ENCODE results near the gene ZNF830. TPM values are rescaled to one million over a fixed set of nuclear protein-coding genes. Genes with fewer than 3 reads are reported as not detected.

ZNF830 gene, protein sequence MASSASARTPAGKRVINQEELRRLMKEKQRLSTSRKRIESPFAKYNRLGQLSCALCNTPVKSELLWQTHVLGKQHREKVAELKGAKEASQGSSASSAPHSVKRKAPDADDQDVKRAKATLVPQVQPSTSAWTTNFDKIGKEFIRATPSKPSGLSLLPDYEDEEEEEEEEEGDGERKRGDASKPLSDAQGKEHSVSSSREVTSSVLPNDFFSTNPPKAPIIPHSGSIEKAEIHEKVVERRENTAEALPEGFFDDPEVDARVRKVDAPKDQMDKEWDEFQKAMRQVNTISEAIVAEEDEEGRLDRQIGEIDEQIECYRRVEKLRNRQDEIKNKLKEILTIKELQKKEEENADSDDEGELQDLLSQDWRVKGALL
- 7.1 and 7.3 TPM in 2 replicates for total RNA-seq

DNA sequence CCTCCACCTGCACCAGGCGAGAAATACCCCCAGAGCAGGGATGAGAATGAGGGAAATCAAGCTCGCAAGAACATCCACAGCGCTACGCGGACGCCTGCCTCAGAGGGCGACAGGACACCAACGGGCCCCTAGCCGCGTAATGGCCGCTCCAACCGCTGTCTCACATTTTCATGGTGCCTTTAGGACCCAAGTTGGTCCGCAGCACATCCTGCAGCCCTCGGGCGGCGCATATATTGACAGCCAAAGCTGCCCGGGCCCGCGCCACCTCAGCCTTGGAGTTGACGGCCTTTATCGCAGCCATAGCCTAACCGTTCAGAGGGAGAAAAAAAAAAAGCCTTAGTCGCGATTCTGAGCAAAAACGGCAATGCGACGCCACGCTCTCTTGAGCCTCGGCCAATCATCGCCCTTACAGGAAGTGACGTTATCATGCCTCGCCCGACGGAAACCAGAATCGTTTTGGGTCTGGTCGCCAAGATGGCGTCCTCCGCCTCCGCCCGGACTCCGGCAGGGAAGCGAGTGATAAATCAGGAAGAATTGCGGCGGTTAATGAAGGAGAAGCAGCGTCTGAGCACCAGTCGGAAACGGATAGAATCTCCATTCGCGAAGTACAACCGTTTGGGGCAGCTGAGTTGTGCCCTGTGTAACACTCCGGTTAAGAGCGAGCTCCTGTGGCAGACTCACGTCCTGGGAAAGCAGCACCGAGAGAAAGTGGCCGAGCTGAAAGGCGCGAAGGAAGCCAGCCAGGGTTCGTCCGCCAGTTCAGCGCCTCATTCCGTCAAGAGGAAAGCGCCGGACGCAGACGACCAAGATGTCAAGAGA, at the start of gene ZNF830, which contains the start of gene CCT6B:
Gene ZNF830 (plus strand): TSS at position 448 of the 819 bp plus-strand sequence. CDS start 27 bp downstream, at position 475.
Gene CCT6B (minus strand): TSS at position 368 of the 819 bp plus-strand sequence. CDS start 67 bp downstream, at position 301.

DNA sequence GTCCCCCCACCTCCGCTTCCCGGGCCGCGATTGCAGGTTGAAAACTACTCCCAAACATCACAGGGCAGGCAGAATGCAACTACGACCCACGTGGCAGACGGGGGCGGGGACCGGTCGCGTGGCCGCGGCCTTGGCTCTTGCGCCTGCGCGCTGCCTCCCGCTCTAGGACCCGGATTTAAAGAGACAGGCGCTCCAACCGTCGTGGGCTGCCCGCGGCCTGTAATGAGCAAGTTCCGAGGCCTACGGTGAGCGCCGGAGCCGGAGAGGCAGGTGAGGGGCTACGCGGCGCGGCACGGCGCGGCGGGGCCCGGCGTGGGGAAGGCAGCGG, 19.0 kb downstream of the ZNF830 start, which contains the start of gene LIG3:
Gene LIG3 (plus strand): TSS at position 160 of the 328 bp plus-strand sequence. CDS start 2,494 bp downstream, outside the sequence.

Other genes with a start within 250 kb of the ZNF830 start
- 0.84 TPM in 1 of 2 replicates, not detected in the other for gene CCT6B, start 80 bp upstream of the ZNF830 start, total RNA-seq
- gene LIG3, start 19.0 kb downstream of the ZNF830 start, total RNA-seq, result 18.3 and 24.4 TPM in 2 replicates
- gene RFFL, start 102.2 kb downstream of the ZNF830 start, total RNA-seq, result 12.9 and 14.9 TPM in 2 replicates
- 10.5 and 16.7 TPM in 2 replicates for gene RAD51D, start 158.3 kb downstream of the ZNF830 start, total RNA-seq
- gene FNDC8, start 160.1 kb downstream of the ZNF830 start, total RNA-seq, result not detected in 2 replicates
- 17.6 and 22.4 TPM in 2 replicates for gene NLE1, start 180.8 kb downstream of the ZNF830 start, total RNA-seq
- gene UNC45B, start 186.3 kb downstream of the ZNF830 start, total RNA-seq, result not detected in 2 replicates
- not detected in 2 replicates for gene SLC35G3, start 232.9 kb downstream of the ZNF830 start, total RNA-seq